Measurements from ENCODE around the gene C9.
"Not testable (repeated sequence)": the region's sequence is repeated elsewhere in the genome, so short reads cannot be mapped to it uniquely, and the experiment has no call there.

C9 gene

GRCh38 chr5:39364367-39364766 is at the start of gene C9:
TSS of gene C9 (minus strand) at chr5:39364495. CDS start at chr5:39364464, 31 bp downstream.
- DNase-seq, result no peak

- DNase-seq, result no peak
Observed at GRCh38 chr5:39413771-39414170, 49.5 kb upstream of the C9 start.

DNA sequence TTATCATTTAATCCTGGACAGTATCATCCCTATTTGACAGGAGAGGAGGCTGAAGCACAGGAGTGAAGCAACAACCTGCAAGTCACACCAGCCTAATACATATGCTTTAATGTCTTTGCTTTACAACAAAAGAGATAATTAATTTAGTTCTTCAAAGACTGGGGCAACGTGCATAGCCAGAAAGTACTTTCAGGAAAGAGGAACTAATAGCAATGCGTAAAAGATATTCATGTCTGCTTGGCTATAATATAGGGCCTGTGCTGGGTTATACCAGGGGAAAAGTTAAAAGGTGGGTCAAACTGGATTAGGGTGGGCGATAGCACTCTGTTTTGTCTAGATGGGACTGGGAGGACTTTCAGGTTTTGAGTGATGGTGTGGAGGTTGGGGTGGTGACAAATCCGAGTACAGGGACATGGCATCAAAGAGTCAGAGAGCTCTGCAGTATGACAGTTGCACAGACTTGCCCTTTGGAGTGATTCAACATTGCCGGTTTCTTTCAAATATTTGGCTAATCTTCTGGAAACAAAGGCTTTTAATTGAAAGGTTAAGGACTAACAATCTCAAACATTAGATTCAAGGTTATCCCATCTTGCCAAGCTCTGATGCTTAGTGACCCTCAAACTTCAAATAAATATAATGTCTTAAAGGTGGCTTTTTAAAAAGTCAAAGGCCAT is 48.6 kb upstream of the C9 start:
- DNase-seq, result peak in 1 of 2 donors; percentile 46

GRCh38 chr5:39411985-39412384 is 47.7 kb upstream of the C9 start:
- no peak for DNase-seq

- DNase-seq, result peak in 1 of 2 donors; percentile 39
Observed at GRCh38 chr5:39411061-39411460, 46.8 kb upstream of the C9 start.

GRCh38 chr5:39409033-39409432 is 44.7 kb upstream of the C9 start:
- no peak for DNase-seq

GRCh38 chr5:39405083-39405843 is 41.0 kb upstream of the C9 start:
- no peak for DNase-seq

DNA sequence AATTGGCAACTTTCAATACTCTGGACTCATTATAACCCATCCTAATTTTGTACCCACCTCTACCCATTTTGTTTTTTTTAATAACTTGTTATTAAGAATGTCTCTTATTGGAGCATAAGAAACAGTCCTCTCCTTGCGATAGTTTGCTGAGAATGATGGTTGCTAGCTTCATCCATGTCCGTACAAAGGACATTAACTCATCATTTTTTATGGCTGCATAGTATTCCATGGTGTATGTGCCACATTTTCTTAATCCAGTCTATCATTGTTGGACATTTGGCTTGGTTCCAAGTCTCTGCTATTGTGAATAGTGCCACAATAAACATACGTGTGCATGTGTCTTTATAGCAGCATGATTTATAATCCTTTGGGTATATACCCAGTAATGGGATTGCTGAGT is 39.5 kb upstream of the C9 start:
- not testable (repeated sequence) for DNase-seq

GRCh38 chr5:39402140-39402539 is 37.8 kb upstream of the C9 start:
- DNase-seq, result not testable (repeated sequence)

GRCh38 chr5:39400713-39401578 is 36.7 kb upstream of the C9 start:
- DNase-seq, result no peak

- peak in 1 of 2 donors; percentile 93 for DNase-seq
Observed at GRCh38 chr5:39399135-39400036, 35.1 kb upstream of the C9 start.

DNA sequence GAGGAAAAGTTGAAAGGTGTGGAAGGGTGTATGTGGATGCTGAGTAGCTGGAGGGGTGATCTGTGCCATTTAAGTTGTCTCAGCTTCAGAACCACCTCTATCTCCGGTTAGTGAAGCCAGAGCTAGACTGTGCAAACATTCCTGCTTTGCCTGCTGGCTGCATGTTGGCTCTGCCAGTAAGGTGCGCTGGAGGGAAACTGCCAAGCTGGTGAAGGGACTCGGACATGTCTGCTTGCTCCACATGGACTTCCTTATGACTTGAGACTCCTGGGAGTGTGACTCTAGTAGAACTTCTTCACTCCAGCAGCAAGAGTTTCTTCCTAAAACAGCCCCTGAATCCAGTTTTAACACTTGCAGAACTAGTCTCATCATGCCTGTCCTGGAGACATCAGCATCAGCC is 32.5 kb upstream of the C9 start:
- no peak for DNase-seq

- no peak for DNase-seq
Observed at GRCh38 chr5:39395521-39395920, 31.2 kb upstream of the C9 start.

GRCh38 chr5:39394946-39395345 is 30.7 kb upstream of the C9 start:
- DNase-seq, result peak in 1 of 2 donors; percentile 16

GRCh38 chr5:39390945-39391344 is 26.6 kb upstream of the C9 start:
- no peak for DNase-seq

GRCh38 chr5:39387293-39387692 is 23.0 kb upstream of the C9 start:
- no peak for DNase-seq

GRCh38 chr5:39384271-39384670 is 20.0 kb upstream of the C9 start:
- DNase-seq, result no peak

- no peak for DNase-seq
Observed at GRCh38 chr5:39381376-39381775, 17.1 kb upstream of the C9 start.

DNA sequence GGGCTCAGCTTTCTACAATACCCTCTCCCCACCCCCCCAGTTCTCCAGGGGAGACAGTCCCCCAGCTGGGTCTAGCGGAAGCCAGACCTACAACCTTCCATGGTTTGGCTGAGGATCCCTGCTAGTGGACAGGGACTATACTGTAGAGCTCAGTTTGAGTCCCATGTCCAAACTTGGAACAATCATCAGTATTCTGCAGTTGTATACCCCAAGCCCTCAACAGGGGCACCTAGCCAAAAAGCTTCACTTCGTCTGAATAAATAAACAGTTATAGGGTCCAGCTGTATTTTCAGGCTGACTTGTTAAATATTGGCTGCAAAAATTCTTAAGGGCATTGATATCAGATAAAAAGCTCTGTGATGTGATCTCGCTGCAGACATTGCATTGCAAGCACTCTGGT is 15.4 kb upstream of the C9 start:
- no peak for DNase-seq

DNA sequence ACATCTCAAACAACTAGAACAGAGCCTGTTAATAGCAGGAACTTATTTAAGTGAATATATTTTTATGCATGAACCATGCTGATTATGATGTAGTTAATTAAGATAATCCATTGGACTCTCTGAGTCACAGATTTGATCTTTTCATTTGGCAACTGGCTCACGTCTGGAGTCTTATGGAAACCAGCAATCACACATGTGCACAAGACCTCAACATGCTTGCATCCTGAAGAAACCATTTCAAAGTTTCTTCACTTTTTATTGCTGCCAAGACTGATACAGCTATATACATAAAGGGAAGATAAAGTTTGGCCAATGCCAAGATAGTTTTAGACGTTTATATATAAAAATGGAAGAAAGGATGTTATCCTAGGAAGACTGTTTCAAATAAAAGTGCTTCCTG is 13.3 kb upstream of the C9 start:
- DNase-seq, result no peak

DNA sequence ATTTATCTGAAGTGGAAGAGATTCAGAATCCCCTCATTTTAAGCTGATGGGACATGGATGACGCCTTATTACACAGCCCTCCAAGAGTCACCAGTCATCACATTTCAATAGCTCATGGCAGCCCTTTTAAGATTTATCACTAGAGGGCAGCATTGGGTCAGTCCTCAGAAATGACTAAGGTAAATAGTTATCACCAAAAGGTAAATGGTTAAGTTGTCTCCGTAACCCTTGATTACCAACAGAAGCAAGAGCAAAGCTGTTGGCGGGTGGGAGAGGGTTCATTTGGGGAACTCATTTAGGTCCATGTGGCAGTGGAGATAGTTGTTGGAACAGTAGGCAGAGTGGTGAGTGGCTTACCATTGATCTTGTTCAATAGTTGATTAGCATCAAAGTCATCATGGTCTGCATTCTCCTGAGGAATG is 12.0 kb upstream of the C9 start:
- DNase-seq, result peak in 1 of 2 donors; percentile 70

- no peak for DNase-seq
Observed at GRCh38 chr5:39373791-39374190, 9.5 kb upstream of the C9 start.

- DNase-seq, result no peak
Observed at GRCh38 chr5:39371367-39371635, 7.0 kb upstream of the C9 start.

All from bone marrow (tissue), 2 donors.